Keratinocyte (primary cell): ENCODE data around the gene RERE.
A peak's percentile ranks its signal among the peaks of the same experiment; 100 is the strongest.

ENCODE experiments used
- EZH2 ChIP-seq: IDR thresholded peaks from one replicate; pipeline ENCODE4 v1.6.1; 2012; ENCODE audit warnings: inconsistent platforms, mild to moderate bottlenecking, low read length, moderate library complexity
- TF ChIP-seq, protein P1 (sequence below), 3 experiments: IDR thresholded peaks in 1 of 3; conservative IDR thresholded peaks in 1 of 3; optimal IDR thresholded peaks in 1 of 3; 2 replicates in 2 of 3; 3 replicates in 1 of 3; pipeline versions ENCODE3 to v1.5.1; 2011; ENCODE audit warnings: low read length in 3 of 3, mild to moderate bottlenecking in 3 of 3, moderate library complexity in 2 of 3, control low read depth in 1 of 3, inconsistent platforms in 1 of 3; ENCODE audit not compliant: insufficient read depth in 2 of 3; ENCODE audit errors: extremely low read depth in 1 of 3

DNA sequence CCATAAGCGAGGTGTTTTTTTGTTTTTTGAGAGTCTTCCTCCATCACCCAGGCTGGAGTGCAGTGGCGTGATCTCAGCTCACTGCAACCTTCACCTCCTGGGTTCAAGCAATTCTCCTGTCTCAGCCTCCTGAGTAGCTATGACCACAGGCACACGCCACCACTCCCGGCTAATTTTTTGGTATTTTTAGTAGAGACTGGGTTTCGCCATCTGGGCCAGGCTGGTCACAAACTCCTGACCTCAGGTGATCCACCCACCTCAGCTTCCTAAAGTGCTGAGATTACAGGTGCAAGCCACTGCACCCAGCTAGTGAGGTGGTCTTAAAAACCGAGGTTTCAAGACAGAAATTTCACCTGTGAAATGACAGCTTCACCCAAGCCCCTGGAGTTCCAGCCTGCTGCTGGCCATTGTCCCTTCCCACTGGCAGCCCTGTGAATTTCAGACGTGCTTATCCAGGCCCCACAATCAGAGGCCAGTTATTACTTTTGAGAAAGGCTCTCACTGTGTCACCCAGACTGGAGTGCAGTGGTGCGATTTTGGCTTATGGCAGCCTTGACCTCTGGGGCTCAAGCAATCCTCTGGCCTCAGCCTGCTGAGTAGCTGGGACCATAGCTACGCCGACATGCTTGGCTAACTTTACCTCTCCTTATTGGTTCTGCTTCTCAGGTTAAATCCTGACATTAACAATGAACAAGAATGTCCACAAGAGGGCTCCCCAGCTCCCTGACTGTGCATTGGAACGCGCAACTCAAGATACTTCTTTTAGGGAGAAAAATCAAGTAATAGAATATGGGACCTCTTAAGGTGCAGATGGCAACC is 41.7 kb upstream of the RERE start:
- TF ChIP-seq, protein P1, sequence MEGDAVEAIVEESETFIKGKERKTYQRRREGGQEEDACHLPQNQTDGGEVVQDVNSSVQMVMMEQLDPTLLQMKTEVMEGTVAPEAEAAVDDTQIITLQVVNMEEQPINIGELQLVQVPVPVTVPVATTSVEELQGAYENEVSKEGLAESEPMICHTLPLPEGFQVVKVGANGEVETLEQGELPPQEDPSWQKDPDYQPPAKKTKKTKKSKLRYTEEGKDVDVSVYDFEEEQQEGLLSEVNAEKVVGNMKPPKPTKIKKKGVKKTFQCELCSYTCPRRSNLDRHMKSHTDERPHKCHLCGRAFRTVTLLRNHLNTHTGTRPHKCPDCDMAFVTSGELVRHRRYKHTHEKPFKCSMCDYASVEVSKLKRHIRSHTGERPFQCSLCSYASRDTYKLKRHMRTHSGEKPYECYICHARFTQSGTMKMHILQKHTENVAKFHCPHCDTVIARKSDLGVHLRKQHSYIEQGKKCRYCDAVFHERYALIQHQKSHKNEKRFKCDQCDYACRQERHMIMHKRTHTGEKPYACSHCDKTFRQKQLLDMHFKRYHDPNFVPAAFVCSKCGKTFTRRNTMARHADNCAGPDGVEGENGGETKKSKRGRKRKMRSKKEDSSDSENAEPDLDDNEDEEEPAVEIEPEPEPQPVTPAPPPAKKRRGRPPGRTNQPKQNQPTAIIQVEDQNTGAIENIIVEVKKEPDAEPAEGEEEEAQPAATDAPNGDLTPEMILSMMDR (optimal IDR thresholded peaks at IDR 0.05 in 1 of 3, IDR thresholded peaks at IDR 0.05 in 1 of 3, conservative IDR thresholded peaks at IDR 0.05 in 1 of 3; ENCODE audit: extremely low read depth in 1 of 3, insufficient read depth in 2 of 3, low read length in 3 of 3): peak; percentile 39 to 69 (median 50)
- TF ChIP-seq EZH2: no peak
